ENCODE results near the gene OR5H6. TPM values are rescaled to one million over a fixed set of nuclear protein-coding genes. Genes with fewer than 3 reads are reported as not detected.

Gene OR5H6
- total RNA-seq, 4 donors from 2014 or later, result not detected

DNA sequence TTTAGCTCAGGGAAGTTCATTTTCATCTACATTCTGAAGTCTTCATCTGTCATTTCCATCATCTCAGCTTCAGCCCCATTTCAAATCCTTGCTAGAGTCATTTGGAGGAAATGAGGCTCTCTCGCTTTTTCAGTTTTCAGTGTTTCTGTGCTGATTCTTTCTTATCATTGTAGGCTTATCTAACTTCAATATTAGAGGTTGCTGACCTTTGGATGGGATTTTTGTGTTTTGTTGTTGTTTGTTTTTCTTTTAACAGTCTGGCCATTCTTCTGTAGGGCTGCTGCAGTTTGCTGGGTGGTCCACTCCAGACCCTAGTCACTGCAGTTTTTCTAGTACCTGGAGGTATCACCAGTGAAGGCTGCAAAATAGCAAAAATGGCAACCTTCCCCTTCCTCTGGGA, 26.9 kb downstream of the OR5H6 start:
- Histone ChIP-seq H3K4me3 (replicated peaks in 1 of 3) (no peak overlapping the region), H3K27me3 (no peaks in the 10 kb centered on the region), H3K4me1 (no peaks in the 10 kb centered on the region), H3K27ac (no peak overlapping the region), H3K9me3 (no peaks in the 10 kb centered on the region), H3K36me3 (no peaks in the 10 kb centered on the region)
- 82 to 98% methylated on average over 1 of the region's 1 CpG for WGBS, 2 donors
- intact Hi-C loops (cut with DNase I), result no loop called here
- no peak for TF ChIP-seq POLR2A (IDR thresholded peaks at IDR 0.05)
- TF ChIP-seq, protein P1, sequence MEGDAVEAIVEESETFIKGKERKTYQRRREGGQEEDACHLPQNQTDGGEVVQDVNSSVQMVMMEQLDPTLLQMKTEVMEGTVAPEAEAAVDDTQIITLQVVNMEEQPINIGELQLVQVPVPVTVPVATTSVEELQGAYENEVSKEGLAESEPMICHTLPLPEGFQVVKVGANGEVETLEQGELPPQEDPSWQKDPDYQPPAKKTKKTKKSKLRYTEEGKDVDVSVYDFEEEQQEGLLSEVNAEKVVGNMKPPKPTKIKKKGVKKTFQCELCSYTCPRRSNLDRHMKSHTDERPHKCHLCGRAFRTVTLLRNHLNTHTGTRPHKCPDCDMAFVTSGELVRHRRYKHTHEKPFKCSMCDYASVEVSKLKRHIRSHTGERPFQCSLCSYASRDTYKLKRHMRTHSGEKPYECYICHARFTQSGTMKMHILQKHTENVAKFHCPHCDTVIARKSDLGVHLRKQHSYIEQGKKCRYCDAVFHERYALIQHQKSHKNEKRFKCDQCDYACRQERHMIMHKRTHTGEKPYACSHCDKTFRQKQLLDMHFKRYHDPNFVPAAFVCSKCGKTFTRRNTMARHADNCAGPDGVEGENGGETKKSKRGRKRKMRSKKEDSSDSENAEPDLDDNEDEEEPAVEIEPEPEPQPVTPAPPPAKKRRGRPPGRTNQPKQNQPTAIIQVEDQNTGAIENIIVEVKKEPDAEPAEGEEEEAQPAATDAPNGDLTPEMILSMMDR (IDR thresholded peaks at IDR 0.05), result no peak
- DNase-seq, result no peak

DNA sequence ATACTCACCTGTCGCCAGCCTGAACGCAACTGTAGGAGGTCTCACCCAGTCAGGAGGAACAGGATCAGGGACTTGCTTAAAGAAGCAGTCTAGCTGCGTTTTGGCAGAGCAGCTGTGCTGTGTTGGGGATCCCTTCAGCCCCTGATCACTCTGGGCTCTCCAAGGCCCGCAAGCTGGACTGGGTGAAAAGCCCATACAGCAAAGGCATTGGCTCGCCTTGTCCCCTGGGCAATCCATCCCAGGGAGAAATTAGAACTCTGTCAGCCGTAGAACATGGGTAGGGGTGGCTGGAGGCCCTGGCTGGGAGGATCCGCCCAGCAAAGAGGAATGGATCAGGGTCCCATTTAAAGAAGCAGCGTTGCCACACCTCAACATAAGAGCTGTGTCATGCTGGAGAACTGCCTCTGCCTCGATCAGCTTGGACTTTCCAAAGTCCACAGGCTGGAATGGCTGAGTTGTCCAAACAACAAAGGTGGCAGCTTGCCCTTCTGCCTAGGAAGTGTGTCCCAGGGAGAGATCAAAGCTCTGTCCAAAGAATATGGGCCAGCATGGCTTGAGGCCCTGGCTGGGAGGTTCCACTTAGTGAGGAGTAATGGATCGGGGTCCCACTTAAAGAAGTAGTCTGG, 27.4 kb downstream of the OR5H6 start:
- H3K36me3 ChIP-seq, result no peaks in the 10 kb centered on the region
- 83 to 85% methylated on average over 9 to 10 of the region's 10 CpGs for WGBS, 2 donors
- H3K4me3 ChIP-seq (replicated peaks in 1 of 3), result no peak overlapping the region
- no peak overlapping the region for H3K27ac ChIP-seq
- intact Hi-C loops (cut with DNase I), result no loop called here
- TF ChIP-seq POLR2A (IDR thresholded peaks at IDR 0.05), result no peak
- TF ChIP-seq, protein P1 (IDR thresholded peaks at IDR 0.05), result no peak
- H3K9me3 ChIP-seq, result no peaks in the 10 kb centered on the region
- no peaks in the 10 kb centered on the region for H3K4me1 ChIP-seq
- DNase-seq, result no peak
- no peaks in the 10 kb centered on the region for H3K27me3 ChIP-seq

Other genes starting within 250 kb of the OR5H6 start
- gene GABRR3, start 228.9 kb upstream of the OR5H6 start, total RNA-seq, result under 1 TPM in 1 of 4 donors, not detected in 3; under 0.01 TPM
- gene OR5AC2, start 177.1 kb upstream of the OR5H6 start, total RNA-seq, result not detected
- not detected for gene OR5H1, start 133.5 kb upstream of the OR5H6 start, total RNA-seq
- gene OR5H14, start 116.8 kb upstream of the OR5H6 start, total RNA-seq, result not detected
- not detected for gene OR5H15, start 97.5 kb upstream of the OR5H6 start, total RNA-seq
- gene OR5H2, start 18.3 kb downstream of the OR5H6 start, total RNA-seq, result not detected
- gene OR5K4, start 89.6 kb downstream of the OR5H6 start, total RNA-seq, result not detected
- gene OR5K3, start 126.4 kb downstream of the OR5H6 start, total RNA-seq, result not detected
- not detected for gene OR5K1, start 199.0 kb downstream of the OR5H6 start, total RNA-seq
- not detected for gene OR5K2, start 233.4 kb downstream of the OR5H6 start, total RNA-seq

Measured in thyroid gland (tissue), 4 donors.